ENCODE measurements around the gene ZER1.

- TF ChIP-seq REST (IDR thresholded peaks at IDR 0.05; ENCODE audit: borderline replicate concordance) (no peak), TAF1 (IDR thresholded peaks at IDR 0.05; ENCODE audit: low read depth) (no peak)
Observed at GRCh38 chr9:128685636-128686489, 85.9 kb downstream of the ZER1 start.

Measured in neural cell (in vitro differentiated cells).